Left lobe of liver (tissue), 2 donors: ENCODE results near the gene GORAB. TPM values are rescaled to one million over a fixed set of nuclear protein-coding genes. Genes with fewer than 3 reads are reported as not detected.

Experiments used
- ATAC-seq: fragments of 200-7000 bp; cut with Tn5 transposase; one replicate; pipeline ENCODE4 v1.9.1; 2020; ENCODE audit warnings: mild to moderate bottlenecking, moderate library complexity
- DNase-seq: peaks from one replicate; pipeline ENCODE4 v3.0.0-alpha.2; 2020; ENCODE audit warnings: low spot score
- total RNA-seq: library from RNA; stranded (reverse); gene quantifications from one replicate; pipeline ENCODE4 v1.2.1, GENCODE V29; 2021
- donor health status: DM: no; HTN: no; CAD: no; lungs with moderate emphysema.
- donor health status: DM: no; HTN: yes; CAD: no.

GORAB gene
- total RNA-seq, 1 donor from 2014 or later = 3.4 TPM

DNA sequence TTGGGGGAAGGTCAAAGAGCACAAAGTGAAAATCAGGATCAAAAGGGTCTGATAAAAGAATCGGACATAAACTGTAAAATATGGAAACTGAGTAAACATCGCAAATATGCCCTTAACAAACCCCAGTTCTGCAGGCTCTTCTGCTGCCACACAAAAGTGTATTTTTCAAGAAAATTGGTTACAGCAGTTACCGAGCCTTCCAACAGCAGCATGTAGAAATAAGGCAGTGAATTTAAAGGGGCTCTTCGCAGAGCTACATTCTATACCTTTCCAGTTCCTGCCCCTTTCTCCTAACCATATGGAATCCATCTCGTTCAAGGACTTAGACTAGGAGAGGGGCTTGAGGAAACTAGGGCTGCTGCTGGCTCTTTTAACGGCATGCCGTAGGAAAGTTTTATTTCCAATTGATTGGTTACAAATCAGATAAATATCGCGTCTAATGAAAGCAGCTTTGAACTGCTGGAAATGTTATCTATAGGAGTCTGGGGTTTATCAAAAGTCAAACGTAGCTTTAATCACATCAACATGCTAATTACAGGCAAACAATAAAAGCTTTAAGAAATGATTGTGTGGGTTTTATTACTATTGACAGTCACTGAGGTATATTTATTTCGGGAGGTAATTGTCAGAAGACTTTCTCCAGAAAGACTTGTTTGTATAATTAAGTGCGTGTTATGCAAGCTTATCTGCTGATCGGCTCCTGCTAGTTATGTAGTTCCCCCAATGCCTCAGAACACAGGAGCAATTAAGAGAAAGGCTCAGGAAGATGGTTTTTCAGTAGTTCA lies 59.1 kb downstream of the GORAB start:
- ATAC-seq = no peak
- DNase-seq = no peak

DNA sequence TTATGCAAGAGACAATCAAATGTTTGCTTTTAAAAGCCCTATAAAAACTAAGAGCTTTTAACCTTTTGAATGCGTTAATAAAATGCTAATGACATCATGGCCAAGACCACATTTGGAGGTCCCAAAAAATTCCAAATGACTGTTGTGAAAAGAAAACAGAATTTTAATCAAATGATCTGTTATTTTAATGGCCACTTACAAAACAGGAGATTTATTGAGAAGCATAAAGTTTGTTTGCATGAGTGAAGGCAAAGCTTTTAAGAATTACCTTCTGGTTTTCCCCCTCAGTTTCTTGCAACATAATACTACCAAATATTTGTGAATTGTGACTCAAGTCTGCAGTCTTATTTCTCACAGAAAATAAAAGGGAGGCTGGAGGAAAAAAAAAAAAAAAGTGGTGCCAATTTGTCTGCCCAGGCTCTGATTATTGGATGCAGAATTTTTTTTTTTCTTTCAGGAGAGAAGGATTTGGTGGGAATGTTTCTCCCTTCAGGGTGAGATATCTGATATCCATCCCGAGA lies 60.7 kb downstream of the GORAB start:
- no peak for ATAC-seq

DNA sequence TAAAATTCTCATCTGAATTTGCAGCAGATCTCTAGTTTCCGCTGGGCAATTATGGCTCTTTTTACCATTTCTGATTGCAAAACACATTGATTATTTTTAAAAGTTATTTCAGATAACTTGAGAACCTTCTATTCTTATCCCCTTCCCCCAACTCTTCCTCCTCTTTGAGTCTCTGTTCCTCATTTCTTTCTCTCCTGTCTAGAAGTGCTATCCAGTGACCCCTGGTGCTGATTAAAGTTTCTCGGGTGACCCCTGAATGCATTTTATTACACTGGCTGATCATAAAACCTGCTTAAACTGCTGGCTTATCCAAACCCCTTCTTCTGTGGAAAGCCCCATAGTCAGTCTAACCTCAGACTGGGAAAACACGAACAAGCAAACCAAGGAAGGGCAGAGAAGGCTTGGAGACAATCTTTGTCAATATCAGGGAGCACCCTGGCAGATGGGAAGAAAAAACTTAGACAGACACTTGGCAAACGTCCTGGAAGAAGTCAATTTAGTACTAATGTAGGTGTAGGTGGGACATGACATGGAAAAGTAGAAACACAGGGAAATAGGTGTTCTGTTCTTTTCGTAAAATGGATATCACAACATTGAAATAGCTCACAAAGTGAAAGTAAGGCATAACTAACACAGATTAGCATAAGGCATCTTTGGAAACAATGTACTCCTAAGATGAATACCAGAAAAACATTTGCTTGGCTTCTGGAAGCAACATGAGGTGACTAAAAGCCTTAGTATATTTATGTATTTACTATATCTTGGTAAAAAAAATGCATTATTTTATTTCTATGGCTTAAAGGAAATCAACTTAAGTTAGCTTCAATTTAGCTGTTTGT lies 61.4 kb downstream of the GORAB start:
- DNase-seq = no peak
- no peak for ATAC-seq

More for the DNA sequence above, 60.7 kb downstream of the GORAB start:
- DNase-seq = no peak

DNA sequence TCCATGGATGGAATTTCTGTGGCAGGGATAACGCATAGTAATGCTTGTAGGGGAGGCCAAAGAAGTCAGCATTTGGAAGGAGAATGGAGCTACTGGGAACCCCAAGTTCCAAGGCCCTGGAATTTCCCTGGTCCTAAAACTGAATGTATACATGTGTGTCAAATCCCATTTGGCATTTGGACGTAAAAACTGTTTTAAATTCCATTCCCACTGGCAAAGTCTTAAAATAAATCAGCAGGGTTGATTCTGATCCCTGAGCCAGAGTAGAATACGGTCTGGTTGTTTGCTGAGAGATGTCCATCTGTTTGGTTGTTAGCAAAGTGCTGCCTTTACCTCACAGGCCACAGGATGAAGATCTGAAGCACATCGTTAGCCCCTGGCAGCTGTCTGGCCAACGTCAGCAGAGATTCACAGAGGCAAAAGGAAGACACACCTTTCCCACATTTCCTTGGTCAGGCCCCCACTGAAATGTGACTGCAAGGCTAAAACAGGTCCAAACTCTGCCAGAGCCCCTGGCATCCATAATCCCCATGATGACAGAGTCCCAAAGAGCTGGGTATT lies 62.2 kb downstream of the GORAB start:
- DNase-seq = no peak
- ATAC-seq = no peak

DNA sequence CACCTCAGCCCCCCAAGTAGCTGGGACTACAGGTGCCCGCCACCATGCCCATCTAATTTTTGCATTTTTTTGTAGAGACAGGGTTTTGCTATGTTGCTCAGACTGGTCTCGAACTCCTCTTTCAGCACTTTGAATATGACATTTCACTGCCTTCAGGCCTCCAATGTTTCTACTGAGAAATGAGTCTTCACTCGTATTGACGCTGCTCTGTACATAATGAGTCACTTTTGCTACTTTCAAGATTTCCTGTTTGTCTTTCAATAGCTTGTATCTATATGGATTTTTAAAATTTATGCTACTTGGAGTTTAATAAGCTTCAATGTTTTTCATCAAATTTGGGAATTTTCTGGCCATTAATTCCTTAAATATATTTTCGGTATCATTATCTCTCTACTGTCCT lies 64.7 kb downstream of the GORAB start:
- ATAC-seq = no peak
- no peak for DNase-seq

DNA sequence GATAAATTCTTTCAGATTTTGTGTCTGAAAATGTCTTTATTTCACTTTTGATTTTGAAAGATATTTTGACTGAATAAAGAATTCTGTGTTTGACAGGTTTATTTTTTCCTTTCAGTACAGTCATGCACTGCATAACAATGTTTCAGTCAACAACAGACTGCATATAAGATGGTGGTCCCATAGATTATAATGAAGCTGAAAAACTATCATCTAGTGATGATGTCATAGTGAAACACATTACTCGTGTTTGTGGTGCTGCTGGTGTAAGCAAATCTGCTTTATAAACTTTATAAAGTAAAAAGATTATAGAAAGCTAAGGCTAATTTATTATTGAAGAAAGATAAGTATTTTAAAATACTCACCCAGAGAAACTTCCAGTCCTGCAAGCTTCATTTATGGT lies 66.7 kb downstream of the GORAB start:
- ATAC-seq (no peak), DNase-seq (no peak)

DNA sequence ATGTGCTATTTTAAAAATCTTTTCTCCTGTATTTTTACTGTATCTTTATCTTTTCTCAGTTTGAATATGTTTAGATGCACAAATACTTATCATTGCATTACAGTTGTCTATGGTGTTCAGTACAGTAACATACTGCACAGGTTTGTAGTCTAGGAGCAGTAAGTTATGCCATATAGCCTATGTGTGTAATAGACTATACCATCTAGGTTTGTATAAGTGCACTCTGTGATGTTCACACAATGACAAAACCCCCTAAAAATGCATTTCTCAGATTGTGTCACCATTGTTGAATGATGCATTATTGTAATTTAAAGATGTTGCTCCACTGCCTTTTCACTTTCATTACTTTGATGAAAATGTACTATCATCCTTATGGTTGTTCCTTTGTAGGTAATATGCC lies 67.1 kb downstream of the GORAB start:
- DNase-seq = no peak
- no peak for ATAC-seq

DNA sequence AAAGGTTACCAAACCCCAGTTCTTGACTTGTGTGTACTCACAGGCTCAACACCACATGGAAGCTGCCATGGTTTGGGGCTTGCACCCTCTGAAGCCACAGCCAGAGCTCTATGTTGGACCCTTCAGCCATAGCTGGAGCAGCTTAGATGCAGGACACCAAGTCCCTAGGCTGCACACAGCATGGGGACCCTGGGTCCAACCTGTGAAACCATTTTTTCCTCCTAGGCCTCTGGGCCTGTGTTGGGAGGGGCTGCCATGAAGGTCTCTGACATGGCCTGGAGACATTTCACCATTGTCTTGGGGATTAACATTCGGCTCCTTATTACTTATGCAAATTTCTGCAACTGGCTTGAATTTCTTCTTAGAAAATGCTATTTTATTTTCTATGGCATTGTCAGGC lies 69.9 kb downstream of the GORAB start:
- no peak for DNase-seq
- ATAC-seq = no peak

Other genes starting within 250 kb of the GORAB start
- 0.15 TPM for gene PRRX1, start 132.0 kb downstream of the GORAB start, total RNA-seq